Parathyroid adenoma (tissue), 2 donors: ENCODE measurements around the gene INTS2.
"Not testable (repeated sequence)": the region's sequence is repeated elsewhere in the genome, so short reads cannot be mapped to it uniquely, and the experiment has no call there.

Experiments
- H2AFZ ChIP-seq: fragments of 300-600 bp; sonication (generic); one replicate; pipeline ENCODE4 v1.7.0; 2017; ENCODE audit warnings: antibody characterized with exemption, mild to moderate bottlenecking
- H3K27ac ChIP-seq: fragments of 300-600 bp; sonication (generic); one replicate; pipeline ENCODE4 v1.7.0; 2017
- H3K27me3 ChIP-seq: fragments of 300-600 bp; sonication (generic); one replicate; pipeline ENCODE4 v1.7.0; 2017; ENCODE audit warnings: low read length; ENCODE audit not compliant: control insufficient read depth, insufficient read depth
- H3K36me3 ChIP-seq: fragments of 300-600 bp; sonication (generic); one replicate; pipeline ENCODE4 v1.7.0; 2017; ENCODE audit warnings: low read length; ENCODE audit not compliant: control insufficient read depth, insufficient read depth
- H3K4me1 ChIP-seq: fragments of 300-600 bp; sonication (generic); one replicate; pipeline ENCODE4 v1.7.0; 2017; ENCODE audit warnings: control low read depth
- H3K4me2 ChIP-seq: fragments of 300-600 bp; sonication (generic); one replicate; pipeline ENCODE4 v1.7.0; 2017; ENCODE audit warnings: low read length
- H3K4me3 ChIP-seq: fragments of 300-600 bp; sonication (generic); one replicate; pipeline ENCODE4 v1.7.0; 2017; ENCODE audit warnings: low read depth, low read length
- H3K79me2 ChIP-seq: fragments of 300-600 bp; sonication (generic); one replicate; pipeline ENCODE4 v1.7.0; 2017; ENCODE audit warnings: control low read depth
- H3K9ac ChIP-seq: fragments of 300-600 bp; sonication (generic); one replicate; pipeline ENCODE4 v1.7.0; 2017; ENCODE audit warnings: mild to moderate bottlenecking
- H3K9me3 ChIP-seq: fragments of 300-600 bp; sonication (generic); one replicate; pipeline ENCODE4 v1.7.0; 2017; ENCODE audit warnings: low read length; ENCODE audit not compliant: control insufficient read depth
- TF ChIP-seq, protein P1 (sequence below): fragments of 300-600 bp; sonication (generic); IDR thresholded peaks from one replicate; pipeline ENCODE4 v1.7.0; 2017; ENCODE audit warnings: antibody characterized with exemption, mild to moderate bottlenecking
- donor health status: primary hyperparathyroidism.

The INTS2 gene

DNA sequence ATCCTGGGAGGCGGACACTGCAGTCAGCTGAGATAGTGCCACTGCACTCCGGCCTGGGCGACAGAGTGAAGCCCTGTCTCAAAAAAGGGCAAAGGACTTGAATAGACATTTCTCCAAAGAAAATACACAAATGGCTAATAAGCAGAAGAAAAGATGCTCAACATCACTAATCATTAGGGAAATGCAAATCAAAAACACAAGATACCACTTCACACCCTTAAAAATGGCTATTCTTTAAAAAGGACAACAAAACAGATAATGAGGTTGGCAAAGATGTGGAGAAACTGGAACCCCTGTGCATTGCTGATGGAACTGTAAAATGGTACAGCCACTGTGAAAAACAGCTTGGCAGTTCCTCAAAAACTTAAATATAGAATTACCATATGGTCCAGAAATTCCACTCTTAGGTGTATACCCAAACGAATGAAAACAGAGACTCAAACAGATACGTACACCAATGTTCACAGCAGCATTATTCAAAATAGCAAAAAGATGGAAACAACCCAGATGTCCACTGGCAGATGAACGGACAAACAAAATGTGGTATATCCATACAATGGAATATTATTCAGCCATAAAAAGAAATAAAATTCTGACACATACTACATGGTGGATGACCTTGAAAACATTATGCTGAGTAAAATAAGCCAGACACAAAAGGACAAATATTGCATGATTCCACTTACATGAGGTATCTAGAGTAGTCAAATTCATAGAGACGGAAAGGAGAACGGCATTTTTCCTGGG is 100.0 kb downstream of the INTS2 start:
- no peak overlapping the region for H3K9ac ChIP-seq
- TF ChIP-seq, protein P1, sequence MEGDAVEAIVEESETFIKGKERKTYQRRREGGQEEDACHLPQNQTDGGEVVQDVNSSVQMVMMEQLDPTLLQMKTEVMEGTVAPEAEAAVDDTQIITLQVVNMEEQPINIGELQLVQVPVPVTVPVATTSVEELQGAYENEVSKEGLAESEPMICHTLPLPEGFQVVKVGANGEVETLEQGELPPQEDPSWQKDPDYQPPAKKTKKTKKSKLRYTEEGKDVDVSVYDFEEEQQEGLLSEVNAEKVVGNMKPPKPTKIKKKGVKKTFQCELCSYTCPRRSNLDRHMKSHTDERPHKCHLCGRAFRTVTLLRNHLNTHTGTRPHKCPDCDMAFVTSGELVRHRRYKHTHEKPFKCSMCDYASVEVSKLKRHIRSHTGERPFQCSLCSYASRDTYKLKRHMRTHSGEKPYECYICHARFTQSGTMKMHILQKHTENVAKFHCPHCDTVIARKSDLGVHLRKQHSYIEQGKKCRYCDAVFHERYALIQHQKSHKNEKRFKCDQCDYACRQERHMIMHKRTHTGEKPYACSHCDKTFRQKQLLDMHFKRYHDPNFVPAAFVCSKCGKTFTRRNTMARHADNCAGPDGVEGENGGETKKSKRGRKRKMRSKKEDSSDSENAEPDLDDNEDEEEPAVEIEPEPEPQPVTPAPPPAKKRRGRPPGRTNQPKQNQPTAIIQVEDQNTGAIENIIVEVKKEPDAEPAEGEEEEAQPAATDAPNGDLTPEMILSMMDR: no peak
- no peaks in the 10 kb centered on the region for H3K36me3 ChIP-seq

DNA sequence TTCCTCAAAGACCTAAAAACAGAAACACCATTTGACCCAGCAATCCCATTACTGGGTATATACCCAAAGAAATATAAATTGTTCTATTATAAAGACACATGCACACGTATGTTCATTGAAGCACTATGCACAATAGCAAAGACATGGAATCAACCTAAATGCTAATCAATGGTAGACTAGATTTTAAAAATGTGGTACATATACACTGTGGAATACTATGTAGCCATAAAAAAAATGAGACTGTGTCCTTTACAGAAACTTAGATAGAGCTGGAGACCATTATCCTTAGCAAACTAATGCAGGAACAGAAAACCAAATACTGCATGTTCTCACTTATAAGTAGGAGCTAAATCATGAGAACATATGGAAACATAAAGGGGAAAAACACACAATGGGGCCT is 100.9 kb downstream of the INTS2 start:
- not testable (repeated sequence) for H3K4me1 ChIP-seq

More for the DNA sequence above, 100.0 kb downstream of the INTS2 start:
- no peaks in the 10 kb centered on the region for H3K4me1 ChIP-seq
- H2AFZ ChIP-seq: no peak overlapping the region
- H3K9me3 ChIP-seq: no peaks in the 10 kb centered on the region
- no peaks in the 10 kb centered on the region for H3K27me3 ChIP-seq
- no peak overlapping the region for H3K4me2 ChIP-seq
- H3K79me2 ChIP-seq: no peaks in the 10 kb centered on the region
- H3K4me3 ChIP-seq: no peak overlapping the region
- H3K27ac ChIP-seq: no peak overlapping the region

DNA sequence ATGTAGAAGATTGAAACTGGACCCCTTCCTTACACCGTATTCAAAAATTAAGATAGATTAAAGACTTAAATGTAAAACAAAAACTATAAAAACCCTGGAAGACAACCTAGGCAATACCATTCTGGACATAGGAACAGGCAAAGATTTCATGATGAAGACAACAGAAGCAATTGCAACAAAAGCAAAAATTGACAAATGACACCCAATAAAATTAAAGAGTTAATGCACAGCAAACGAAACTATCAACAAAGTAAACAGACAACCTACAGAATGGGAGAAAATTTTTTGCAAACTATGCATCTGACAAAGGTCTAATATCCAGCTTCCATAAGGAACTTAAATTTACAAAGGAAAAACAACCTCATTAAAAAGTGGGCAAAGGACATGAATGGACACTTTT is 101.6 kb downstream of the INTS2 start:
- not testable (repeated sequence) for H3K4me2 ChIP-seq, H3K27ac ChIP-seq, H3K9me3 ChIP-seq, H3K27me3 ChIP-seq, H3K4me1 ChIP-seq, H3K4me3 ChIP-seq, H2AFZ ChIP-seq, H3K9ac ChIP-seq, H3K36me3 ChIP-seq, H3K79me2 ChIP-seq

More for the DNA sequence above, 100.9 kb downstream of the INTS2 start:
- H3K9ac ChIP-seq, H2AFZ ChIP-seq, H3K4me2 ChIP-seq, H3K9me3 ChIP-seq, H3K4me3 ChIP-seq, H3K79me2 ChIP-seq, H3K27me3 ChIP-seq, H3K36me3 ChIP-seq, H3K27ac ChIP-seq: not testable (repeated sequence)

DNA sequence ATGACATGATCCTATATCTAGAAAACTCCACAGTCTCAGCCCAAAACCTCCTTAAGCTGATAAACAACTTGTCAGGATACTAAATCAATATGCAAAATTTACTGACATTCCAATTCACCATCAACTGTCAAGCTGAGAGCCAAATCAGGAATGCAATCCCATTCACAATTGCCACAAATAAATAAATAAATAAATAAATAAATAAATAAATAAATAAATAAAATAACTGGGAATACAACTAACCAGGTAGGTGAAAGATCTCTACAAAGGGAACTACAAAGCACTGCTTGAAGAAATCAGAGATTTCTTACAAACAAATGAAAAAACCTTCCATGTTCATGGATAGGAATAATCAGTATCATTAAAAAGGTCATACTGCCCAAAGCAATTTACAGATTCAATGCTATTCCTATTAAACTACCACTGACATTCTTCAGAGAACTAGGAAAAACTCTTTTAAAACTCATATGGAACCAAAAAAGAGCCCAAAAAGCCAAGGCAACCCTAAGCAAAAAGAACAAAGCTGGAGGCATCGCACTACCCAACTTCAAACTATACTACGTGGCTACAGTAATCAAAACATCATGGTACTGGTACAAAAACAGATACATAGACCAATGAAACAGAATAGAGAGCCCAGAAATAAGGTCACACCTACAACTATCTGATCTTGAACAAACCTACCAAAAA is 102.2 kb downstream of the INTS2 start:
- no peaks in the 10 kb centered on the region for H3K36me3 ChIP-seq
- no peak overlapping the region for H3K4me3 ChIP-seq
- no peak overlapping the region for H2AFZ ChIP-seq
- H3K4me2 ChIP-seq: no peak overlapping the region
- no peaks in the 10 kb centered on the region for H3K4me1 ChIP-seq
- no peaks in the 10 kb centered on the region for H3K79me2 ChIP-seq
- no peak overlapping the region for H3K9ac ChIP-seq
- H3K27me3 ChIP-seq: no peaks in the 10 kb centered on the region
- H3K9me3 ChIP-seq: no peaks in the 10 kb centered on the region
- no peak overlapping the region for H3K27ac ChIP-seq
- TF ChIP-seq, protein P1: no peak

DNA sequence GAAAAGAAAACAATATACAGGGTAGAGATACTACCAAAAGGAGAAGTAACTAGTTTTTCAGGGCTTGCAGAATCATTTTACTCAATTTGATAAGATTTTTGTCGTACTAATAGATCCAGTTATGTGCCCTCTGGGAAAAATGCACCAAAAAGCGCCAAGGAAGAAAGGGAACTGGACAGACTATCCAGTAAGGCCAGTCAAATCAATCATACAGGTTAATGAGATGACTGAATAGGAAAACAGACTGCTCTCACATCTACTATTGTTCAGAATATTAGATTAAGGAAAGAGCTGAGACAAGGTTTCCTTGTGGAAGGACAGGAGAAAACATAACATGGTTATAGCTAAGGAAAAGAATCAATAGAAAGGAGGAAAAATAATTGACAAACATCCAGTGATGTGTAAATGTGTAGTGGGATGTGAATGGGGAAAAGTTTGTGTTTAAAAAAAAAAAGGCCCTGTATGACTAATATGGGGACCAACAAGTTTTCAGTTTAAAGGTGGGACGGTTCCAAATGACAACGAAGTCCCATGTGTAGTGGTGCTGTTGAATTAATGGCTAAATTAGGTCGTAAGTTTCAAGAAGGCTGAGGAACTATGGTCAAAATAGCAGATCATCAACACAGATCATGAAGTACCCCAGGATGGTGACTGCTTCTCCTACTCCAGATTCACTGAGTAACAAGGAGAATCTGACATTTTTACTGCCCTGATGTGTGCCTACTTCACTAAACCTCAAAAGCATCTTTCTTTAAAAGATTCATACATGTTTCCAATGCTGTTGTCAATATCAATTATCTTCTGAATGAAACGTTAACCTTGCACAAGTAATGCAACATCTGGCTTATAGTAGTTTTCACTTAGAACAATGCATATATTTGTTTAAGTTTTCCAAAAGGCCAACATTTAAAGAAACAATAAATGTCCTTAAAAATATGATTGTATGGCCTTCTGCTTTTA is 105.2 kb downstream of the INTS2 start:
- no peak overlapping the region for H3K4me3 ChIP-seq
- no peak overlapping the region for H3K27ac ChIP-seq
- H3K4me2 ChIP-seq: no peak overlapping the region
- no peaks in the 10 kb centered on the region for H3K36me3 ChIP-seq
- no peaks in the 10 kb centered on the region for H3K9me3 ChIP-seq
- no peak overlapping the region for H2AFZ ChIP-seq
- TF ChIP-seq, protein P1: no peak
- no peaks in the 10 kb centered on the region for H3K27me3 ChIP-seq
- H3K9ac ChIP-seq: no peak overlapping the region
- no peaks in the 10 kb centered on the region for H3K4me1 ChIP-seq
- no peaks in the 10 kb centered on the region for H3K79me2 ChIP-seq
